Neuronal stem cell (in vitro differentiated cells): ENCODE measurements around the gene AMHR2. TPM values are rescaled to one million over a fixed set of nuclear protein-coding genes. Genes with fewer than 3 reads are reported as not detected.
A peak's percentile ranks its signal among the peaks of the same experiment; 100 is the strongest.
"Not testable (repeated sequence)": the region's sequence is repeated elsewhere in the genome, so short reads cannot be mapped to it uniquely, and the experiment has no call there.

ENCODE experiments used
- DNase-seq: peaks from one replicate; pipeline ENCODE4 v3.0.0-alpha.2; 2013; ENCODE audit warnings: low spot score
- H2AFZ ChIP-seq: one replicate; pipeline ENCODE4 v1.6.1; 2013; ENCODE audit warnings: mild to moderate bottlenecking, low read length, inconsistent platforms
- H2AK5ac ChIP-seq: 2 replicates; pipeline ENCODE4 v1.6.1; 2013; ENCODE audit warnings: low read depth, mild to moderate bottlenecking, inconsistent platforms, low read length, moderate library complexity, mixed read lengths
- H2BK120ac ChIP-seq: 2 replicates; pipeline ENCODE4 v1.6.1; 2013; ENCODE audit warnings: low read depth, mild to moderate bottlenecking, inconsistent platforms, low read length, moderate library complexity, mixed read lengths
- H2BK12ac ChIP-seq: one replicate; pipeline ENCODE4 v1.6.1; 2013; ENCODE audit warnings: low read length, inconsistent platforms
- H2BK15ac ChIP-seq: 2 replicates; pipeline ENCODE4 v1.6.1; 2013; ENCODE audit warnings: mild to moderate bottlenecking, low read length, inconsistent platforms, mixed read lengths
- H2BK5ac ChIP-seq: one replicate; pipeline ENCODE4 v1.6.1; 2013; ENCODE audit warnings: inconsistent platforms, mild to moderate bottlenecking, low read length, moderate library complexity
- H3K14ac ChIP-seq: one replicate; pipeline ENCODE4 v1.6.1; 2013; ENCODE audit warnings: low read length, inconsistent platforms
- H3K18ac ChIP-seq: 2 replicates; pipeline ENCODE4 v1.6.1; 2013; ENCODE audit warnings: low read length, inconsistent platforms
- H3K23ac ChIP-seq: 2 replicates; pipeline ENCODE4 v1.6.1; 2013; ENCODE audit warnings: low read depth, mild to moderate bottlenecking, mixed read lengths, low read length, inconsistent platforms; ENCODE audit not compliant: poor library complexity
- H3K27ac ChIP-seq: replicated peaks from 3 replicates; pipeline ENCODE4 v1.5.1; 2013; ENCODE audit warnings: low read length, inconsistent platforms
- H3K27me3 ChIP-seq, 3 experiments: 2 replicates each; pipeline ENCODE4 v1.6.1; 2013; ENCODE audit warnings: low read length in 3 of 3, mild to moderate bottlenecking in 2 of 3, inconsistent platforms in 1 of 3, low read depth in 1 of 3, mixed read lengths in 1 of 3, moderate library complexity in 1 of 3; ENCODE audit not compliant: control insufficient read depth in 3 of 3, insufficient read depth in 3 of 3
- H3K36me3 ChIP-seq, 2 donors: replicated peaks in 1 of 2; 2 replicates each; pipeline ENCODE4 v1.6.1; 2013; ENCODE audit warnings: low read length in 2 of 2; ENCODE audit not compliant: control insufficient read depth in 2 of 2, insufficient read depth in 2 of 2
- H3K4ac ChIP-seq: 2 replicates; pipeline ENCODE4 v1.6.1; 2013; ENCODE audit warnings: inconsistent platforms, mild to moderate bottlenecking, low read length, moderate library complexity
- H3K4me1 ChIP-seq, 2 donors: 1 replicate in 1 of 2; 2 replicates in 1 of 2; pipeline ENCODE4 v1.6.1; 2013; ENCODE audit warnings: low read length in 2 of 2, low read depth in 1 of 2; ENCODE audit not compliant: control insufficient read depth in 2 of 2, insufficient read depth in 1 of 2
- H3K4me2 ChIP-seq: one replicate; pipeline ENCODE4 v1.6.1; 2013; ENCODE audit warnings: mild to moderate bottlenecking, low read length, inconsistent platforms; ENCODE audit not compliant: insufficient read depth, poor library complexity, severe bottlenecking
- H3K4me3 ChIP-seq, 2 donors: 2 replicates each; pipeline ENCODE4 v1.5.1; 2013; ENCODE audit warnings: low read length in 2 of 2, mild to moderate bottlenecking in 2 of 2, inconsistent platforms in 1 of 2, moderate library complexity in 1 of 2
- H3K79me1 ChIP-seq: one replicate; pipeline ENCODE4 v1.6.1; 2013; ENCODE audit warnings: low read depth, mild to moderate bottlenecking, inconsistent platforms, low read length, moderate library complexity
- H3K9ac ChIP-seq: one replicate; pipeline ENCODE4 v1.6.1; 2013; ENCODE audit warnings: mild to moderate bottlenecking, low read depth, low read length, inconsistent platforms; ENCODE audit not compliant: poor library complexity
- H3K9me3 ChIP-seq, 2 donors: replicated peaks in 1 of 2; 2 replicates each; pipeline versions ENCODE3 to v1.6.1; 2013; ENCODE audit warnings: low read length in 2 of 2, mild to moderate bottlenecking in 2 of 2, inconsistent platforms in 1 of 2, low read depth in 1 of 2, mixed read lengths in 1 of 2, moderate library complexity in 1 of 2; ENCODE audit not compliant: control insufficient read depth in 2 of 2, insufficient read depth in 1 of 2
- H4K8ac ChIP-seq: one replicate; pipeline ENCODE4 v1.6.1; 2013; ENCODE audit warnings: low read depth, mild to moderate bottlenecking, inconsistent platforms, low read length, moderate library complexity
- H4K91ac ChIP-seq: one replicate; pipeline ENCODE4 v1.6.1; 2013; ENCODE audit warnings: low read length, low read depth, mild to moderate bottlenecking, inconsistent platforms; ENCODE audit not compliant: poor library complexity
- WGBS, 2 donors: extraction: QIAGEN DNeasy Blood & Tissue Kit; methylation state at CpG; one replicate each; pipeline ENCODE4 v1.1.7; 2013; ENCODE audit warnings: missing lambda C conversion rate in 2 of 2, mixed read lengths in 1 of 2; ENCODE audit not compliant: insufficient read length in 2 of 2, insufficient replicate concordance in 1 of 2; ENCODE audit errors: extremely low coverage in 2 of 2; 5-methylcytosine and 5-hydroxymethylcytosine counted together
- polyA plus RNA-seq, 2 experiments: library from polyadenylated mRNA; stranded (reverse); fragments of 200-250 nt; gene quantifications; one replicate each; pipeline ENCODE4 v1.2.3, GENCODE V29; 2013

AMHR2 gene
- 0.46 TPM for polyA plus RNA-seq (2013, experiment 1 of 2)
- 0.42 TPM for polyA plus RNA-seq (2013, experiment 2 of 2)

GRCh38 chr12:53423597-53423996, at the start of gene AMHR2:
AMHR2 (plus strand) TSS chr12:53423855; CDS start chr12:53423935, 80 bp downstream.
- H3K27ac ChIP-seq: no peak within 1 kb of the TSS
- peak within 1 kb of the TSS; percentile 26 for H2BK15ac ChIP-seq
- peak within 1 kb of the TSS; percentile 73 for H3K18ac ChIP-seq
- H3K27me3 ChIP-seq: no peaks in the 10 kb centered on the region
- no peak for DNase-seq
- H3K23ac ChIP-seq: no peak within 1 kb of the TSS
- H3K4me2 ChIP-seq: no peak within 1 kb of the TSS
- H3K36me3 ChIP-seq: no peaks in the 10 kb centered on the region
- peak within 1 kb of the TSS; percentile 42 for H2AK5ac ChIP-seq
- no peak within 1 kb of the TSS for H3K4me3 ChIP-seq
- peak within 1 kb of the TSS; percentile 51 for H2BK12ac ChIP-seq
- H3K4ac ChIP-seq: no peak within 1 kb of the TSS
- H3K9ac ChIP-seq: peak within 1 kb of the TSS; percentile 24
- peak within 1 kb of the TSS; percentile 73 for H3K14ac ChIP-seq
- no peaks in the 10 kb centered on the region for H3K79me1 ChIP-seq
- H3K4me1 ChIP-seq: peaks cover 15 to 19% of the 10 kb centered on the region in 2 donors
- no peak within 1 kb of the TSS for H4K91ac ChIP-seq
- WGBS, 2 donors: no CpG with 5 or more reads among the region's 1 CpG
- H3K9me3 ChIP-seq: no peaks in the 10 kb centered on the region
- H2BK5ac ChIP-seq: no peak within 1 kb of the TSS
- no peak within 1 kb of the TSS for H4K8ac ChIP-seq
- peak within 1 kb of the TSS; percentile 51 for H2AFZ ChIP-seq
- no peak within 1 kb of the TSS for H2BK120ac ChIP-seq

DNA sequence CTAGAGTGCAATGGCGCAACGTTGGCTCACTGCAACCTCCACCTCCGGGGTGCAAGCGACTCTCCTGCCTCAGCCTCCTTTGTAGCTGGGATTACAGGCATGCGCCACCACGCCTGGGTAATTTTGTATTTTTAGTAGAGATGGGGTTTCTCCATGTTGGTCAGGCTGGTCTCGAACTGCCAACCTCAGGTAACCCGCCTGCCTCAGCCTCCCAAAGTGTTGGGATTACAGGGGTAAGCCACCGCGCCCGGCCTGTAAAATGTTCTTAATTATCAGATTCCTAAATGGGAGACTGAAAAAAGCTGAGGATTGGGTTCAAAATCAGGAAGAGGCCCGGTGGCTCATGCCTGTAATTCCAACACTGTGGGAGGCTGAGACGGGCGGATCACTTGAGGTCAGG, 49.4 kb upstream of the AMHR2 start:
- H2BK12ac ChIP-seq, H3K4ac ChIP-seq, H3K36me3 ChIP-seq, H3K27ac ChIP-seq, H4K8ac ChIP-seq, H3K4me2 ChIP-seq, H3K14ac ChIP-seq, H3K18ac ChIP-seq, H2BK5ac ChIP-seq, H4K91ac ChIP-seq, H3K27me3 ChIP-seq, H3K9me3 ChIP-seq, H2AFZ ChIP-seq, H3K23ac ChIP-seq, H3K9ac ChIP-seq, H2BK120ac ChIP-seq, H3K79me1 ChIP-seq, DNase-seq, H2AK5ac ChIP-seq, H3K4me3 ChIP-seq, H2BK15ac ChIP-seq: not testable (repeated sequence)
- peaks cover 9 to 10% of the 10 kb centered on the region in 2 donors for H3K4me1 ChIP-seq
- WGBS, 2 donors: no CpG with 5 or more reads among the region's 14 CpGs

DNA sequence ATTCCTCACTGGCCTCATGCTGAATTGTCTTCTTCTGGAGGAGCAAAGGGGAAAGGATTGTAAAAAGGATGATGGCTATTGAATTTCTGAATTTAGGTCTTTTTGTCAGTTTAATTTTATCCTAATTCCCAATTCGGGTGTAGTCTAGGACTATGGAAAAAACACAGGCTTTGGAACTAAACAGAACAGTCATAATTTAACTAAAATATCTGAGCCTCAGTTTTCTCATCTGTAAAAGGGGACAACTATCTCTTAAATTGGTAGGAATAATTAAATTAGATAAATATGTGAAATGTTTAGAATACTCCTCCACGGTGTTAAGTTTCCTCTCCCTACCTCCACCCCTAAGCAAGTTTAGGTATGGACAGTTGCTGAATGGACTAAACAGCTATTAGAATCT, 46.9 kb upstream of the AMHR2 start:
- Histone ChIP-seq H3K4me2 (no peak overlapping the region), H2BK12ac (no peak overlapping the region), H3K79me1 (no peaks in the 10 kb centered on the region), H3K23ac (no peak overlapping the region), H3K9me3 (no peaks in the 10 kb centered on the region), H4K91ac (no peak overlapping the region), H2BK15ac (no peak overlapping the region), H3K27ac (no peak overlapping the region), H2BK5ac (no peak overlapping the region), H3K9ac (no peak overlapping the region), H3K4me1 (peaks cover 7 to 10% of the 10 kb centered on the region in 2 donors), H3K14ac (no peak overlapping the region), H3K4me3 (no peak overlapping the region), H2AFZ (no peak overlapping the region), H3K4ac (no peak overlapping the region), H3K27me3 (no peaks in the 10 kb centered on the region), H3K18ac (no peak overlapping the region), H2AK5ac (no peak overlapping the region), H3K36me3 (peaks cover 1 to 5% of the 10 kb centered on the region in 2 donors), H4K8ac (no peak overlapping the region), H2BK120ac (no peak overlapping the region)
- WGBS, 2 donors: no CpG with 5 or more reads among the region's 2 CpGs
- DNase-seq: no peak

- H3K9me3 ChIP-seq: no peaks in the 10 kb centered on the region
- peaks cover 15 to 20% of the 10 kb centered on the region in 2 donors for H3K36me3 ChIP-seq
- H3K23ac ChIP-seq: no peak overlapping the region
- H2BK15ac ChIP-seq: no peak overlapping the region
- H3K79me1 ChIP-seq: peaks cover 9% of the 10 kb centered on the region
- H3K18ac ChIP-seq: peak overlapping the region; percentile 76
- H2BK120ac ChIP-seq: no peak overlapping the region
- no peak overlapping the region for H3K14ac ChIP-seq
- H2AK5ac ChIP-seq: no peak overlapping the region
- no peak overlapping the region for H3K9ac ChIP-seq
- H2AFZ ChIP-seq: no peak overlapping the region
- no peak overlapping the region for H2BK5ac ChIP-seq
- no peak overlapping the region for H3K27ac ChIP-seq
- H3K4me3 ChIP-seq: no peak overlapping the region
- H2BK12ac ChIP-seq: no peak overlapping the region
- H4K91ac ChIP-seq: no peak overlapping the region
- no CpG with 5 or more reads among the region's 12 CpGs for WGBS, 2 donors
- peaks cover 12 to 18% of the 10 kb centered on the region in 2 donors for H3K4me1 ChIP-seq
- no peak overlapping the region for H4K8ac ChIP-seq
- DNase-seq: no peak
- H3K27me3 ChIP-seq: no peaks in the 10 kb centered on the region
- H3K4me2 ChIP-seq: no peak overlapping the region
- H3K4ac ChIP-seq: no peak overlapping the region
Measured at GRCh38 chr12:53378222-53378621, 45.4 kb upstream of the AMHR2 start.
